NCI-H2107 treated with DMSO at 0.1 percent for 48 hours (cell line): ENCODE data around the gene ULK2.
"Not testable (repeated sequence)": the region's sequence is repeated elsewhere in the genome, so short reads cannot be mapped to it uniquely, and the experiment has no call there.

ENCODE experiments used
- DNase-seq: peaks from one replicate; lab custom pipeline; 2025; ENCODE audit not compliant: unreplicated experiment; lab: John Stamatoyannopoulos, UW

ULK2 gene

DNA sequence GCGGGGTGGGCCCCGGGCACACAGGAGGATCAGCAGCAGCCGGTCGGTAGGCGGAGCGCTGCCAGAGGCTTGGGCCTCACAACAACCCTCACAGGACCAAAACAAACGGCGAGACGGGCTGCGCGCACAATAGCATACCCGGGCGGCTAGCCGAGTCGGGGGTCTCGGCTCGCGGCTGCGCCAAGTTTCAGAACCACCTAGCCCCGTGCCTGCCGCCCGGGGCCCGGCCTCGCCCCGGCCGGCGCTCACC, 732 bp downstream of the ULK2 start:
- peak; percentile 3 for DNase-seq

GRCh38 chr17:19865021-19865420, 2.7 kb downstream of the ULK2 start:
- no peak for DNase-seq

- not testable (repeated sequence) for DNase-seq
Measured at GRCh38 chr17:19860647-19861177, 7.0 kb downstream of the ULK2 start.

DNA sequence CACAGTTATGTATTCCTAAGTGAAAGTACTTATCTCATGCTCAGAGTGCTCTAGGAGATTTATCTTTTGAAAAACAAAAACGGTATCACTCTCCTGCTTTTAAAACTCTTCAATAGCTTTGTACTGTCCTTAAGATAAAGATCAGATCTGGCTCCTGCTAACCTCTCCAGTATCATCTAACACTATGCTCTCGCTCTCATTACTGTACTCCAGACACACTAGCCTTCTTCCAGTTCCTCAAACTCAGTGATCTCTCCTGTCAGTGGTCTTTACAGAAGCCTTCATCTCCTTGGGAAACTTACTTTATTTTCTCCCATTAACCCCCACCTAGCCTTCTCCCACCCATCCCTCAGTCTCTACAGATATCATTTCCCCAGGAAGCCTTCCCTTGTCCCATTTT, 10.1 kb downstream of the ULK2 start:
- no peak for DNase-seq

GRCh38 chr17:19833914-19834313, 33.8 kb downstream of the ULK2 start:
- DNase-seq, result no peak

GRCh38 chr17:19830061-19830460, 37.7 kb downstream of the ULK2 start:
- DNase-seq, result no peak

GRCh38 chr17:19812407-19812806, 55.3 kb downstream of the ULK2 start:
- DNase-seq, result no peak

- DNase-seq, result no peak
Measured at GRCh38 chr17:19805006-19805405, 62.7 kb downstream of the ULK2 start.

DNA sequence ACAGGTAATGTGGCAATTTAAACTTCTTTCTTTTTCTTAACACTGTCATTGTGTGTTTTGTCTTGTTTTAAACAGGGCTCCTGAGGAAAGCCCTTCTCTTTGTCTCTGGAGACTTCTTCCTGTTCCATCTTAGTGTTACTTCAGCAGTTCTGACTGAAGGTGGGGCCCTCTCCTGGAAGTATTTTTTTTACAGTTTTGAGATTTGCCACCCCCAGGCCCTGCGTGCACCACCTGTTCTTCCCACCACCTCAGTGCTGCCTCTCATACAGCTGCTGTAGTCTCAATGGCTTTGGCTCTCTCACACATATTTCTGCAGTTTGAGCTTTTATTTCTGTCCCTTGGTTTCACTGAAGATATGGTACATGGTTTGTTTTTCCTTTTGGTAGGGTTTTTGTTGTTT, 67.2 kb downstream of the ULK2 start:
- no peak for DNase-seq

GRCh38 chr17:19799796-19800195, 67.9 kb downstream of the ULK2 start:
- DNase-seq, result no peak

DNA sequence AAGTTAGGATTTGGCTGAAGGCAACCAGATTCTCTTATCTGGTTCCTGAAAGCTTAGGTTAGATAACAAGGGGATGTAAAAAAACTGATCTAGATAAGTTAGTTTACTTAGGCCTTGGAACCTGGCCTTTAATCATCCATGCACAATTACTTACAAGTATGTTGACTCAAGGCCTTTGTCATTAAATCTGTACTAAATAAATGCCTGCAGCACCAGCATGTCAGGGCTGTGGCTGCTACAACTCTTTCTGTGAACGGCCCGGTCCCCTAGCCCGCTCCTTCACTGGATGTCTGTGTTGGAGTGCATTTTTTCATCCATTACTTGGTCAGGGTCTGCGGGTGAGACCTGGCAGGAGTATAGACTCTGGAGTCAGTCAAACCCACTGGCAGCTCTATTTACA, 71.3 kb downstream of the ULK2 start:
- DNase-seq, result no peak

DNA sequence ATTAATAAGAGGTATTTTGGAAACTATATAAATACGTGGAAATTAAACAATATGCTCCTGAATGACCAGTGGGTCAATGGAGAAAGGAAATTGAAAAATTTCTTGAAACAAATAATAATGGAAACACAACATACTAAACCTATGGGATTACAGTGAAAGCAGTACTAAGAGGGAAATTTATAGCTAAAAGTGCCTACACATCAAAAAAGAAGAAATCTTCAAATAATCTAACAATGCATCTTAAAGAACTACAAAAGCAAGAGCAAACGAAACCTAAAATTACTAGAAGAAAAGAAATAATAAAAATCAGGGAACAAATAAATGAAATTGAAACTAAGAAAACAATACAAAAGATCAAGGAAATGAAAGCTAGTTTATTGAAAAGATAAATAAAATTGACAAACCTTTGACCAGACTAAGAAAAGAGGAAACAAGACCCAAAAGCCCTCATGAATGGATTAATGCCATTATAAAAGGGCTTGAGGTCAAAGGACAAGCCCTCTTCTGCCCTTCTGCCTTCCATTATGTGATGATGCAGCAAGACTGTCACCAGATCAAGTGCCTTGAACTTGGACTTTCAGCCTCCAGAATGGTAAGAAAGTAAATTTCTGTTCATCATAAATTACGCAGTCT, 75.7 kb downstream of the ULK2 start:
- no peak for DNase-seq

DNA sequence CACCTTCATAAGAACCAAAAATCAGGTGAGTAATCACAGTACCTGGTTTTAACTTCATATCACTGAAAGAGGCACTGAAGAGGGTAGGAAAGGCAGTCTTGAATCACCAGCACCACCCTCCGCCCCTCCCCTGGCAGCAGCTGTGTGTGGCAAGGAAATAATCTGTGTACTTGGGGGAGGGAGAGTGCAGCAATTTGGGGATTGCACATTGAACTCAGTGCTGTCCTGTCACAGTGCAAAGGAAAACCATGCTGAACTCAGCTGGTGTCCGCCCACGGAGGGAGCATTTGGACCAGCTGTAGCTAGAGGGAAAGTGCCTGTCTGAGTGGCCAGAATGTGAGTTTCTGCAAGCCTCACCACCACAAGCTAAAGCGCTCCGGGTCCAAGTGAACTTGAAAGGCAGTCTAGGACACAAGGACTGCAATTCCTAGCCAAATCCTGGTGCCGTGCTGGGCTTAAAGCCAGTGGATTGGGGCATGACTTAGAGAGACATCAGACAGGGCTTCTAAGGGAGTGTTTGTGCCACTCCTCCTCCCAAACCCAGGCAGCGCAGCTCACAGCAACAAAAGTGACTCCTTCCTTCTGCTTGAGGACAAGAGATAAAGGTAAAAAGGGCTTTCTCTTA, 79.9 kb downstream of the ULK2 start:
- DNase-seq, result no peak

DNA sequence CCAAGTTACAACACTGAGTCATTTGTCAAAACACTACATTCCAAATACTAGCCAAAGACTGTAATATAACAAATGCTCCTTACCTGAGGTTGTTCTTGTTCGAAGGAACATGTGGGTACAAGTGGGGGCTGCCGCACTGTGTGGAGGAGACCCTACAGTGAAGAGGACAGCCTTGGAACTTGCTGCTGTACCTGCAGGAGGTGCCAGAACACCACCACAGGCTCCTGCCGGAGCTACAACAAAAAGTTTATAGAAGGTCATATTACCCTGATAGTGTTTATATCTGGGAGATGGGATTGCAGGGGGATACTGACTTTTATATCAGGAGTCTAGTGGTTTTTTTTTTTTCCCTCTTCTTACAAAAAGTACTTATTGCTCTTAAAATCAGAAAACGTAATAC, 81.9 kb downstream of the ULK2 start:
- DNase-seq, result no peak

- no peak for DNase-seq
Measured at GRCh38 chr17:19781488-19782458, 86.0 kb downstream of the ULK2 start.

GRCh38 chr17:19780846-19781245, 86.9 kb downstream of the ULK2 start:
- DNase-seq, result no peak

DNA sequence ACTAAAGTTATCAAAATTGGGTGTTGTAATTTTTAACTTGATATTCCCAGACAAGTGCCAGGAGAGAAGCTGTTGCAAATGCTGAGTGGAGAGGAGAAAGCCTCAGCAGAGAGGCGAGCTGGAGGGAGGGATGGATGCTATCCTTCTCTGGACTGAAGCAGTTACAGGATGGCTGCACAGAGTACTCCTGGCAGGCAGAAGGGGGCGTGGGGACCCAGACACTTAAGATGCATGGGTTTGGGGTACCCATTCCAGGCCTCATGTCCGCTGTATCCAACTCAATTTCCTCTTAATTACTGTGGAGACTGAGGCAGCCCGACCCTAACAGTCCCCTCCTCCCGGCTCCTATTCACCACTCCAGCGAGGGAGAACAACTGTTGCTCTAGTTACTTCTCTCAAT, 94.2 kb downstream of the ULK2 start:
- no peak for DNase-seq

DNA sequence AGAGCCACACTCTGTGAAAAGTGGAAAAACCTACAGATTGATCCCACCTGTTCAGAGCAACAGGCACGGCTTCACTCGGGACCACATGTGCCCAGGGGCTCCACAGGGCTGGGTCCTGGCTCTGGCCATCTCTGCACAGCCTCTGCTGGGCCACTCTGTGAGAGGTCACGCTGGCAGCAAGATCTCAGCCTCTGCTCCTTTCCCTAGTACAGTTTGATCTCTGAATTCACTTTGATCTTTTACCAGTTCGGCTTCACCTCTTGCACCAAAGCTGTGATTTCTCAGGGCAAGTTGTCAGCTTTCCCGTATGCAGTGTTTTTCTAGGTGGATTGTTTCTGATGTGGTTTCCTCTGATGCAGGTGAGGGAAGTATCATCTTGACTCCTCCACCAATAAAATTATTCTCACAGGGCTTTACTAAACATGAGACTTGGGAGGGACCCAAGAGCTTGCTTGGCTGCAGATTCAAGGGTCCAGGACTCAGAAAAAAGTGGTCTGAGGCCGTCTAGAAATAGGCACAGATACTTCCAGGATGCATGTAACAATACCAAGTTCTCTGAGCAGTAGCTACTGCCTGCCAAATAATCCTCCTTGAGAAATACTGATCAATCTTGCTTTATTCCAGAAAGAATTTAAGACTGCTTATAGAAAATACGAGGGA, 95.6 kb downstream of the ULK2 start:
- no peak for DNase-seq

DNA sequence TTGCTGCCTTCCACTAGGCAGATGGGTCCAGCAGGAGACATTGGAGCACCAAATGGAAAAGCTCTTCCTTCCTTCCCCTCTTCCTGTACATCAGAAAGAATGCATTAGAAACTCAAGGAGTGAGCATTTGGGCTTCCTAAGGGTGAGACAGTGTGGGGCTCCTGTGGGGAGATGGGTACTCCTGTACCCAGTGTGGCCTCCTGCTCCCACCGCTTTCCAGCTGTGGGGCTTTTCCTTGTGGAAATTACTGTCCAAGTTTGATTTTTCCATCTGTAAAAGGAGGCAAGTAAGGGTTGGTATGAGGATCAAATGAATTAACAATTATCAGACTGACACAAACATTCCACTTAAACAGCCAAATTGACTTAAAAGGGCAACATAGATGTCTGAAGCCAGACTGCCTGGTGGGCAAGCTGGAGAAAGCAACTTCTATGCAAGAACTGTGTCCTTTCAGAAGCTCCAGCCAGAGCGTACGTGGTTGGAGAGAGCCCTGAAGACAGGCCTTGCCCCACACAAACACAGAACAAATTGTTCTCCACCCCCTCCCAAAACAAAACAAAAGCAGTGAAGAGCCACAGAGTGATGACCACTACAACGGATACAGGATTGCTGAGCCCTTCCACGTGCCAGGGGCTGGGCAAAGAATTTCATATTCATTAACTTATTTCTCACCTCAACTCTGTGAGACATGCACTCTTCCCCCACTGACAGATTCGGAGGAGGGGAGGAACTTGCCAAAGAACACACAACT, 96.6 kb downstream of the ULK2 start:
- DNase-seq, result no peak

DNA sequence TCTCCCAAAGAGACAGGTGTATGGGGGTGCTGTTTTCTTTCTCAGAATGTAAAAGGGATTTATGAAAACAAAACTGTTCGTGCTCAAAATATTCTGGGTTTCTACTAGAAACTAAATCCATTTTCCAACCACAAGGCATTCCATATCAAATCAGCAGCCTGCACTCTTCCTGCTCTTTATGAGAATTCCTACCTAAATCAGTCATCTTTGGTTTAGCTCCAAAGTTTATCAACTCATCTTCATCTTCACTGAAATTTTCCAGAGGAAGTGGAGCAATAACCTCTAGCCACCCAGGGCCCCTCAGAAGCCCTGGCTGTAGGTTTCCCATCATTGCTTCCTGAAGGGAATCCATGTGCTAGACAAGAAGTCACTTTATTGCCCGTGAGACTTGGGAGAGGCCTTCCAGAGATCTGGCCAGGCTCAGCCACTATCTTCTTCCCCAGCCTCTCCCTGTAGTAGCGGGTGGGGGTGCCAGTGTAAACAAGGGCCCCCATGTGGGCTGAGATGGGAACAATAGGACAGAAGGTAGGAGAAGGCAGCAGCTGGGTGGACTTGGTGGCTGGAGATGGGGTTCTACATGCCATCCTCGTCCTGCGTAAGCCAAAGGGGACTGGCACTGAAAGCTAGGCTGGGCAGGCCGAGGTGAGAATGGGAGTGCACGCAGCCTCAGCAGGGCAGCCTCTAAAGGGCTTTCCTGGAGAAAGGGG, 97.6 kb downstream of the ULK2 start:
- DNase-seq, result no peak
